Activated CD8-positive, alpha-beta memory T cell treated with anti-CD3 and anti-CD28 coated beads, Interleukin-2, amount 10 ng/mL, durations not matched to agents 7 days and 5 days (primary cell): ENCODE results near the gene COL18A1. TPM values are rescaled to one million over a fixed set of nuclear protein-coding genes. Genes with fewer than 3 reads are reported as not detected.

ENCODE experiments used
- ATAC-seq: fragments of 150-1000 bp; cut with Tn5 transposase; one replicate; pipeline ENCODE4 v1.10.0; 2021; ENCODE audit warnings: moderate library complexity
- CTCF ChIA-PET: fragments of 350-600 bp; sonication (Branson Sonifier 250); formaldehyde crosslinking; loops from one replicate; lab custom pipeline; 2021; ENCODE audit warnings: antibody characterized with exemption; lab: Charles Lee
- DNase-seq: peaks from one replicate; pipeline ENCODE4 v3.0.0-alpha.2; 2020
- H3K27ac Mint-ChIP-seq: one replicate; pipeline ENCODE4 v1.8.0; 2021; ENCODE audit warnings: mild to moderate bottlenecking, mixed read lengths
- H3K27me3 Mint-ChIP-seq: one replicate; pipeline ENCODE4 v1.8.0; 2021; ENCODE audit warnings: mixed read lengths
- H3K36me3 Mint-ChIP-seq: one replicate; pipeline ENCODE4 v1.8.0; 2021; ENCODE audit warnings: mild to moderate bottlenecking, mixed read lengths
- H3K4me1 Mint-ChIP-seq: one replicate; pipeline ENCODE4 v1.8.0; 2021; ENCODE audit warnings: mixed read lengths
- H3K4me3 Mint-ChIP-seq: one replicate; pipeline ENCODE4 v1.8.0; 2021; ENCODE audit warnings: mild to moderate bottlenecking, moderate library complexity, mixed read lengths
- H3K9me3 Mint-ChIP-seq: one replicate; pipeline ENCODE4 v1.8.0; 2022; ENCODE audit warnings: low read depth, mixed read lengths
- total RNA-seq, 2 experiments: library from RNA; stranded (reverse); gene quantifications; one replicate each; pipeline ENCODE4 v1.2.3, GENCODE V29; 2021

The COL18A1 gene
- total RNA-seq, 2 experiments from 2014 or later = 5.2 to 7.3 TPM

- Mint-ChIP-seq H3K4me3 (no peak overlapping the region), H3K4me1 (peaks cover 7% of the 10 kb centered on the region), H3K27ac (no peak overlapping the region), H3K27me3 (peaks cover 39% of the 10 kb centered on the region), H3K36me3 (no peaks in the 10 kb centered on the region), H3K9me3 (no peaks in the 10 kb centered on the region)
- DNase-seq (no peak), ATAC-seq (no peak)
- CTCF ChIA-PET = no interaction called here
Observed at GRCh38 chr21:45373991-45374816, 30.8 kb upstream of the COL18A1 start.

- H3K4me1 Mint-ChIP-seq = peaks cover 7% of the 10 kb centered on the region
- H3K27ac Mint-ChIP-seq = no peak overlapping the region
- H3K9me3 Mint-ChIP-seq = no peaks in the 10 kb centered on the region
- DNase-seq (no peak), ATAC-seq (no peak)
- no peaks in the 10 kb centered on the region for H3K36me3 Mint-ChIP-seq
- H3K4me3 Mint-ChIP-seq = no peak overlapping the region
- CTCF ChIA-PET = no interaction called here
- H3K27me3 Mint-ChIP-seq = peaks cover 39% of the 10 kb centered on the region
Observed at GRCh38 chr21:45374826-45375455, 30.0 kb upstream of the COL18A1 start.

DNA sequence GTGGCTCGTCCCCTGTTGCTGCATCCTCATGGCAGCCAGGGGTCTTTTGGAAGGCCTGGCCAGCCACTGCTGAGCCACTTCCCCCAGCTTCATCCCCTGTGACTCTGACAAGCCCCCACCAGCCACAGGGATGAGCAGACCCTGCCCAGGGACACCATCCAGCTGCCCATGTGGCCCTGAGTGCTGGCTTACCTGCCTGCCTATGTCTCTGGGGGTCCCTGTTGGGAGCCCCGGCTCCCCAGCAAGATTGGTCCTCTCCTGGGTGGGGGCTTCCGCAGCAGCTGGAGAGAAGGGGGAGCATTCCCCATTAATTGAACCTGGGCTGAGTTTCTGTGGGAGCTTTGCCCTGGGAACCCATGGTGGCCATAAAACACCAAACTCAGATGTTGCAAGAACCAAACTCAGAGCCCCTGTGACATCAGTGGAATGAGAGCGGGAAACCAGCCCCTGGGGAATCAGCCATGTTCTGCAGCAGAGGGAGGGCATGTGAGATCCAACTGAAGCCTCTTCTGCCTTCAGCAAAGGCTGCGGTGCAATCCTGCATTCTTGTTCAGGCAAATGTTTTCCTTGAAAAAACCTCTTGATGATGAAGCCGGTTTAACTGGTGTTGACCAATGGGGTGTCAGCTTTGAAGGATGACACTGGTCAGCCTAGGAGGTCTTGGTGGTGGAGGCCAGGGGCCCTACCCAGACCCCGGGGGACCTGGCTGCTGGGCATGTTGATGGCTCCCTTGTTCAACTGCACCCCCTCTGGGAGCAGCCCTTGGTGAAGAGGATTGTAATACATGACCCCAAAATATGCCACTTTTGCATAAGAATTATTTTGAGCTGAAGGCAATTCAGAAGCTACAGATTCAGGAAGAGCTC lies 28.3 kb upstream of the COL18A1 start:
- H3K36me3 Mint-ChIP-seq = no peaks in the 10 kb centered on the region
- H3K4me1 Mint-ChIP-seq = no peaks in the 10 kb centered on the region
- no peak overlapping the region for H3K4me3 Mint-ChIP-seq
- DNase-seq (no peak), ATAC-seq (no peak)
- peaks cover 24% of the 10 kb centered on the region for H3K27me3 Mint-ChIP-seq
- CTCF ChIA-PET = no interaction called here
- H3K27ac Mint-ChIP-seq = no peak overlapping the region
- no peaks in the 10 kb centered on the region for H3K9me3 Mint-ChIP-seq

DNA sequence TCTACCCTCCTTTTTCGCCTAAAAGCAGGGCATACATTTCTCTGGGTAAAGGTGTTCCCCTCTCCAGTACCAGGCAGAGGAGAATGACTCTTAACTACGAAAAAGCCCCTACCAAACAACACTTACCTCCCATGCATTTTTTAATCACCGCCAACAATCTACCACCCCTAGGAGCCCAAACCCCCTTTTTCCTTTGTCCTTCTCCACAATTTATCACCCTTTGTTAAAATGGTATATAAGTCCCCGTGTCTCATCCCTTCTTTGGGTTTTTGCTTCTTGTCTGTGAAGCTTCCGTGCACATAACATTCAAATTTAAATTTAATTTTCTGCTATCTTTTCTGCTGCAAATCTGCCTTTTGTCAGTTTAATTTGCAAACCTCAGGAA lies 27.6 kb upstream of the COL18A1 start:
- no peak for ATAC-seq
- no peaks in the 10 kb centered on the region for H3K4me1 Mint-ChIP-seq
- H3K27me3 Mint-ChIP-seq = peaks cover 21% of the 10 kb centered on the region
- no peaks in the 10 kb centered on the region for H3K36me3 Mint-ChIP-seq
- H3K4me3 Mint-ChIP-seq = no peak overlapping the region
- DNase-seq = no peak
- CTCF ChIA-PET = no interaction called here
- H3K9me3 Mint-ChIP-seq = no peaks in the 10 kb centered on the region
- H3K27ac Mint-ChIP-seq = no peak overlapping the region

GRCh38 chr21:45377866-45378257 lies 27.1 kb upstream of the COL18A1 start:
- CTCF ChIA-PET = no interaction called here
- Mint-ChIP-seq H3K4me3 (no peak overlapping the region), H3K9me3 (no peaks in the 10 kb centered on the region), H3K27me3 (peaks cover 19% of the 10 kb centered on the region), H3K4me1 (no peaks in the 10 kb centered on the region), H3K36me3 (no peaks in the 10 kb centered on the region), H3K27ac (no peak overlapping the region)
- ATAC-seq (no peak), DNase-seq (no peak)

- CTCF ChIA-PET = no interaction called here
Observed at GRCh38 chr21:45378258-45378966, 26.6 kb upstream of the COL18A1 start.

DNA sequence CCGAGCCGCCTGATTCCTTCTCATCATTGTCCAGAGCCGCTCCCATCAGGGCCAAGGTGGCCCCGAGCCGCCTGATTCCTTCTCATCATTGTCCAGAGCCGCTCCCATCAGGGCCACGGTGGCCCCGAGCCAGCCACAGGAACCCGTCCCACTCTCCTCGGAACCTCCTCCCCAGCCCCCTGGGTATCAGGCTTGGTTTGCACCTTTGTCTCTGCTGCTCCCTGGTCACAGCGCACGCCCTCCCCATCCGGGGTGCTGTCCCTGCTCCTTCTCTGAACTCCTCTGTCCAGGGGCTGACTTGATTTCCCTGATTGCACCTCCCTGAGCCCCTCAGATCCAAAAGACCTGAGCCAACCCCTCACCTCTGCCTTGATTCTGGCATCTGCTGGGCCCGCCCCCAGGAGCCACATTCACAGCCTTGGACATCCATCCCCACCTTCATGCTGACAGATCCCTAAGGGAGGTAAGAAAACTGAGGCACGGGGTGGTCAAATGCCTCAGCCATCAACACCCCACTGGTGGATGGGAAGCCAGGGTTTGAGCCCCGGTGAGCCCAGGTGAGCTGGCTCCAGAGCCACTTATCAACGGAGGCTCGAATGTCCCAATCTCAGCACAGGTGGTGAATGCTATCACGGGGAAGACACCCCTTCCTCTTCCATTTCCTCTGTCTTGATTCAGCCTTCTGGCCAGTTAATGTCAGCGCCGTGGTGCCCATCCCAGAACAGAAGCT lies 25.6 kb upstream of the COL18A1 start:
- H3K4me1 Mint-ChIP-seq = no peaks in the 10 kb centered on the region
- no peaks in the 10 kb centered on the region for H3K9me3 Mint-ChIP-seq
- H3K4me3 Mint-ChIP-seq = no peak overlapping the region
- no peaks in the 10 kb centered on the region for H3K36me3 Mint-ChIP-seq
- DNase-seq (no peak), ATAC-seq (no peak)
- CTCF ChIA-PET = no interaction called here
- H3K27ac Mint-ChIP-seq = no peak overlapping the region
- peaks cover 18% of the 10 kb centered on the region for H3K27me3 Mint-ChIP-seq

More at GRCh38 chr21:45378258-45378966, 26.6 kb upstream of the COL18A1 start:
- no peaks in the 10 kb centered on the region for H3K4me1 Mint-ChIP-seq
- H3K4me3 Mint-ChIP-seq = no peak overlapping the region
- H3K36me3 Mint-ChIP-seq = no peaks in the 10 kb centered on the region
- H3K27me3 Mint-ChIP-seq = peaks cover 18% of the 10 kb centered on the region
- ATAC-seq = no peak
- no peak for DNase-seq
- H3K9me3 Mint-ChIP-seq = no peaks in the 10 kb centered on the region
- no peak overlapping the region for H3K27ac Mint-ChIP-seq

- Mint-ChIP-seq H3K27ac (no peak overlapping the region), H3K9me3 (no peaks in the 10 kb centered on the region), H3K4me1 (no peaks in the 10 kb centered on the region), H3K4me3 (no peak overlapping the region), H3K36me3 (no peaks in the 10 kb centered on the region), H3K27me3 (peaks cover 18% of the 10 kb centered on the region)
- CTCF ChIA-PET = no interaction called here
- DNase-seq (no peak), ATAC-seq (no peak)
Observed at GRCh38 chr21:45379901-45380330, 25.0 kb upstream of the COL18A1 start.

DNA sequence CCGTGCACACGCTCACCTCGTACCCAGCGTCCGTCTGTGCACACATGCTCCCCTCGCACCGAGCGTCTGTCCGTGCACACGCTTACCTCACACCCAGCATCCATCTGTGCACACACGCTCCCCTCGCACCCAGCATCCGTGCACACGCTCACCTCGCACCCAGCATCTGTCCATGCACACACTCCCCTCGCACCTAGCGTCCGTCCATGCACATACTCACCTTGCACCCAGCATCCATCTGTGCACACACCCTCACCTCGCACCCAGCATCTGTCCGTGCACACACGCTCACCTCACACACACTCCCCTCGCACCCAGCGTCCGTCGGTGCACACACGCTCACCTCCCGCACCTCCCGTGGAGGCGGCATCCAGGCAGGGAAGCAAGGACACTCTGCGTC lies 24.4 kb upstream of the COL18A1 start:
- H3K27ac Mint-ChIP-seq = no peak overlapping the region
- CTCF ChIA-PET = no interaction called here
- no peak overlapping the region for H3K4me3 Mint-ChIP-seq
- ATAC-seq (no peak), DNase-seq (no peak)
- H3K9me3 Mint-ChIP-seq = no peaks in the 10 kb centered on the region
- no peaks in the 10 kb centered on the region for H3K4me1 Mint-ChIP-seq
- no peaks in the 10 kb centered on the region for H3K36me3 Mint-ChIP-seq
- H3K27me3 Mint-ChIP-seq = peaks cover 18% of the 10 kb centered on the region

- H3K9me3 Mint-ChIP-seq = no peaks in the 10 kb centered on the region
- H3K36me3 Mint-ChIP-seq = no peaks in the 10 kb centered on the region
- peaks cover 18% of the 10 kb centered on the region for H3K27me3 Mint-ChIP-seq
- H3K4me1 Mint-ChIP-seq = no peaks in the 10 kb centered on the region
- CTCF ChIA-PET = no interaction called here
- no peak overlapping the region for H3K4me3 Mint-ChIP-seq
- DNase-seq (no peak), ATAC-seq (no peak)
- H3K27ac Mint-ChIP-seq = no peak overlapping the region
Observed at GRCh38 chr21:45381036-45381787, 23.8 kb upstream of the COL18A1 start.

GRCh38 chr21:45381865-45382696 lies 22.9 kb upstream of the COL18A1 start:
- no peak for DNase-seq
- Mint-ChIP-seq H3K36me3 (no peaks in the 10 kb centered on the region), H3K4me1 (no peaks in the 10 kb centered on the region), H3K9me3 (no peaks in the 10 kb centered on the region), H3K27ac (no peak overlapping the region), H3K4me3 (no peak overlapping the region), H3K27me3 (peaks cover 15% of the 10 kb centered on the region)
- ATAC-seq = no peak
- CTCF ChIA-PET = no interaction called here

DNA sequence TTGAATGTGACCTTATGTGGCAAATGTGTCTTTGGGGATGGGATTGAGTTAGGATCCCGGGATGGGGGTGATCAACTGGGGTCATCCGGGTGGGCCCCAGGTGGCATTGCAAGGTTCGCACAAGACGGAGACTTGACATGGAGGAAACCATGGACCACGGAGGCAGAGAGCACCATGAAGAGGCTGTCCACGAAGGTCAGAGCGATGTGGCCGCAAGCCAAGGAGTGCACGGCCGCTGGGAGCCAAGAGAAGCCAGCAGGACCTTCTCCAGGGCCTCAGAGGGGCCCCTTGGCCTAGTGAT lies 22.3 kb upstream of the COL18A1 start:
- H3K4me1 Mint-ChIP-seq = no peaks in the 10 kb centered on the region
- no peak overlapping the region for H3K27ac Mint-ChIP-seq
- H3K4me3 Mint-ChIP-seq = no peak overlapping the region

More for the DNA sequence above, 22.3 kb upstream of the COL18A1 start:
- H3K36me3 Mint-ChIP-seq = no peaks in the 10 kb centered on the region
- CTCF ChIA-PET = no interaction called here
- ATAC-seq (no peak), DNase-seq (no peak)
- peaks cover 10% of the 10 kb centered on the region for H3K27me3 Mint-ChIP-seq
- no peaks in the 10 kb centered on the region for H3K9me3 Mint-ChIP-seq
